Fibroblast of lung (primary cell): Measurements from ENCODE around the gene NOCT. TPM values are rescaled to one million over a fixed set of nuclear protein-coding genes. Genes with fewer than 3 reads are reported as not detected.

Experiments
- DNase-seq, 2 donors: peaks; one replicate each; pipeline versions ENCODE4 v3.0.0 to v3.0.0-alpha.2; 2010; ENCODE audit warnings: low read depth in 2 of 2
- H2AFZ ChIP-seq: 2 replicates; pipeline ENCODE4 v1.5.1; 2012; ENCODE audit warnings: low read length, control low read depth, inconsistent platforms
- H3K27ac ChIP-seq: 2 replicates; pipeline ENCODE4 v1.5.1; 2011; ENCODE audit warnings: low read length, control low read depth; ENCODE audit not compliant: insufficient read depth
- H3K27me3 ChIP-seq: 2 replicates; pipeline ENCODE4 v1.5.1; 2011; ENCODE audit warnings: mild to moderate bottlenecking, low read length; ENCODE audit not compliant: control insufficient read depth, insufficient read depth
- H3K36me3 ChIP-seq: 2 replicates; pipeline ENCODE4 v1.5.1; 2011; ENCODE audit warnings: low read length; ENCODE audit not compliant: control insufficient read depth, insufficient read depth
- H3K4me1 ChIP-seq: 2 replicates; pipeline ENCODE4 v1.5.1; 2011; ENCODE audit warnings: low read length; ENCODE audit not compliant: control insufficient read depth, insufficient read depth; ENCODE audit errors: extremely low read depth
- H3K4me2 ChIP-seq: 2 replicates; pipeline ENCODE4 v1.5.1; 2011; ENCODE audit warnings: low read length, control low read depth; ENCODE audit not compliant: insufficient read depth; ENCODE audit errors: extremely low read depth
- H3K4me3 ChIP-seq, 4 experiments: fragments of 200-600 bp in 1 of 4; sonication (generic) in 1 of 4; replicated peaks in 1 of 4; 2 replicates each; pipeline ENCODE4 v1.5.1; 2011 to 2016; ENCODE audit warnings: low read length in 4 of 4, low read depth in 3 of 4, mild to moderate bottlenecking in 3 of 4, control low read depth in 2 of 4, inconsistent platforms in 1 of 4, mixed read lengths in 1 of 4; ENCODE audit not compliant: insufficient read depth in 1 of 4; ENCODE audit errors: control extremely low read depth in 1 of 4
- H3K79me2 ChIP-seq: 2 replicates; pipeline ENCODE4 v1.5.1; 2012; ENCODE audit warnings: mild to moderate bottlenecking, low read length, inconsistent platforms; ENCODE audit not compliant: control insufficient read depth, insufficient read depth
- H3K9ac ChIP-seq: 2 replicates; pipeline ENCODE4 v1.5.1; 2011; ENCODE audit warnings: mild to moderate bottlenecking, low read length, control low read depth; ENCODE audit not compliant: insufficient read depth
- H3K9me3 ChIP-seq: 2 replicates; pipeline ENCODE4 v1.5.1; 2012; ENCODE audit warnings: low read depth, low read length; ENCODE audit not compliant: control insufficient read depth, insufficient read depth
- H4K20me1 ChIP-seq: 2 replicates; pipeline ENCODE4 v1.5.1; 2011; ENCODE audit warnings: low read length; ENCODE audit not compliant: control insufficient read depth, insufficient read depth; ENCODE audit errors: extremely low read depth
- CTCF ChIP-seq, 2 donors: IDR thresholded peaks in 1 of 2; conservative IDR thresholded peaks in 1 of 2; 1 replicate in 1 of 2; 2 replicates in 1 of 2; pipeline ENCODE4 v1.5.1; 2011 to 2012; ENCODE audit warnings: low read length in 2 of 2, control low read depth in 1 of 2, inconsistent platforms in 1 of 2, low read depth in 1 of 2, mild to moderate bottlenecking in 1 of 2
- EZH2 ChIP-seq: IDR thresholded peaks from 2 replicates; pipeline ENCODE4 v1.5.1; 2012; ENCODE audit warnings: low read length, control low read depth, mild to moderate bottlenecking; ENCODE audit errors: missing control alignments
- polyA plus RNA-seq, 2 donors: library from polyadenylated mRNA; depleted of rRNA in 1 of 2; stranded (reverse) in 1 of 2; unstranded in 1 of 2; fragments of >200 nt; gene quantifications; 2 replicates each; pipeline ENCODE4 v1.2.1, GENCODE V29; 2011 to 2012; ENCODE audit warnings: missing spikeins in 1 of 2
- total RNA-seq: library from RNA; depleted of rRNA; stranded (reverse); fragments of >200 nt; gene quantifications from 2 replicates; pipeline ENCODE4 v1.2.1, GENCODE V29; 2014

NOCT gene
- total and polyA plus RNA-seq, 2 donors (not counting 1 experiment from before 2014, with no cell fraction given): 6.4 to 13.2 TPM

GRCh38 chr4:139009702-139010101 is 5.9 kb upstream of the NOCT start:
- no peak overlapping the region for H3K27ac ChIP-seq
- H2AFZ ChIP-seq: no peak overlapping the region
- peaks cover 6% of the 10 kb centered on the region for H3K4me1 ChIP-seq
- no peak overlapping the region for H3K4me3 ChIP-seq
- TF ChIP-seq CTCF (conservative IDR thresholded peaks at IDR 0.05 in 1 of 2, IDR thresholded peaks at IDR 0.05 in 1 of 2; ENCODE audit: low read depth in 1 of 2, low read length in 2 of 2) (no peak), EZH2 (no peak)
- no peaks in the 10 kb centered on the region for H3K36me3 ChIP-seq
- no peaks in the 10 kb centered on the region for H3K9me3 ChIP-seq
- no peak overlapping the region for H3K9ac ChIP-seq
- H4K20me1 ChIP-seq: no peaks in the 10 kb centered on the region
- no peaks in the 10 kb centered on the region for H3K79me2 ChIP-seq
- no peaks in the 10 kb centered on the region for H3K27me3 ChIP-seq
- no peak overlapping the region for H3K4me2 ChIP-seq
- DNase-seq: no peak

GRCh38 chr4:139011225-139011950 is 4.2 kb upstream of the NOCT start:
- DNase-seq: no peak
- H3K4me2 ChIP-seq: no peak overlapping the region
- H4K20me1 ChIP-seq: no peaks in the 10 kb centered on the region
- no peaks in the 10 kb centered on the region for H3K36me3 ChIP-seq
- TF ChIP-seq EZH2 (no peak), CTCF (conservative IDR thresholded peaks at IDR 0.05 in 1 of 2, IDR thresholded peaks at IDR 0.05 in 1 of 2; ENCODE audit: low read depth in 1 of 2, low read length in 2 of 2) (no peak)
- no peak overlapping the region for H2AFZ ChIP-seq
- H3K9ac ChIP-seq: no peak overlapping the region
- H3K79me2 ChIP-seq: peaks cover 7% of the 10 kb centered on the region
- no peak overlapping the region for H3K27ac ChIP-seq
- H3K4me1 ChIP-seq: peaks cover 10% of the 10 kb centered on the region
- no peaks in the 10 kb centered on the region for H3K9me3 ChIP-seq
- no peak overlapping the region for H3K4me3 ChIP-seq
- H3K27me3 ChIP-seq: no peaks in the 10 kb centered on the region

- Histone ChIP-seq H3K27me3 (no peaks in the 10 kb centered on the region), H2AFZ (no peak overlapping the region), H3K4me2 (peak overlapping the region; percentile 87), H3K9me3 (no peaks in the 10 kb centered on the region), H3K4me3 (peak overlapping the region; percentile 23 to 93 (median 70)), H3K27ac (peak overlapping the region; percentile 96), H3K9ac (peak overlapping the region; percentile 77), H3K4me1 (peaks cover 18% of the 10 kb centered on the region), H3K79me2 (peaks cover 38% of the 10 kb centered on the region), H3K36me3 (no peaks in the 10 kb centered on the region), H4K20me1 (no peaks in the 10 kb centered on the region)
- DNase-seq: peak; percentile 91 to 96
- TF ChIP-seq CTCF (conservative IDR thresholded peaks at IDR 0.05 in 1 of 2, IDR thresholded peaks at IDR 0.05 in 1 of 2; ENCODE audit: low read depth in 1 of 2, low read length in 2 of 2): no peak
- no peak for TF ChIP-seq EZH2
These were observed 961 bp upstream of the NOCT start for GRCh38 chr4:139014371-139015268.
